GM23338 (cell line): Measurements from ENCODE around the gene AIFM2. TPM values are rescaled to one million over a fixed set of nuclear protein-coding genes. Genes with fewer than 3 reads are reported as not detected.

ENCODE experiments used
- ATAC-seq: fragments of 200-7000 bp; cut with Tn5 transposase; 3 replicates; pipeline ENCODE4 v1.9.1; 2020
- DNase-seq: peaks from one replicate; pipeline ENCODE4 v3.0.0-alpha.2; 2015; ENCODE audit warnings: low spot score
- H2AFZ ChIP-seq: fragments of 200-600 bp; sonication (generic); 2 replicates; pipeline ENCODE4 v1.8.0; 2016; ENCODE audit warnings: antibody characterized with exemption, mild to moderate bottlenecking, moderate library complexity
- H3F3A ChIP-seq: fragments of 200-600 bp; sonication (generic); replicated peaks from 2 replicates; pipeline ENCODE4 v1.8.0; 2017; ENCODE audit warnings: antibody characterized with exemption, mixed run types, low read depth
- H3K27ac ChIP-seq: fragments of 200-600 bp; sonication (generic); 2 replicates; pipeline ENCODE4 v1.6.1; 2016; ENCODE audit warnings: low read depth
- H3K27me3 ChIP-seq: fragments of 200-600 bp; sonication (generic); 2 replicates; pipeline ENCODE4 v1.8.0; 2016; ENCODE audit warnings: mild to moderate bottlenecking, mixed run types, moderate library complexity; ENCODE audit not compliant: insufficient read depth
- H3K36me3 ChIP-seq: fragments of 200-600 bp; sonication (generic); 2 replicates; pipeline ENCODE4 v1.8.0; 2016; ENCODE audit warnings: mild to moderate bottlenecking; ENCODE audit not compliant: insufficient read depth
- H3K4me1 ChIP-seq: fragments of 200-600 bp; sonication (generic); 2 replicates; pipeline ENCODE4 v1.8.0; 2016; ENCODE audit warnings: mild to moderate bottlenecking, moderate library complexity; ENCODE audit not compliant: insufficient read depth
- H3K4me2 ChIP-seq: fragments of 200-600 bp; sonication (generic); 2 replicates; pipeline ENCODE4 v1.7.1; 2017; ENCODE audit warnings: mixed run types
- H3K4me3 ChIP-seq: fragments of 200-600 bp; sonication (generic); 2 replicates; pipeline ENCODE4 v1.6.1; 2016; ENCODE audit warnings: mixed run types
- H3K79me2 ChIP-seq: fragments of 200-600 bp; sonication (generic); replicated peaks from 2 replicates; pipeline ENCODE4 v1.8.0; 2017; ENCODE audit warnings: mild to moderate bottlenecking; ENCODE audit not compliant: insufficient read depth
- H3K9me2 ChIP-seq: fragments of 200-600 bp; sonication (generic); 2 replicates; pipeline ENCODE4 v1.8.0; 2017; ENCODE audit not compliant: insufficient read depth
- H4K20me1 ChIP-seq: fragments of 200-600 bp; sonication (generic); replicated peaks from 2 replicates; pipeline ENCODE4 v1.8.0; 2017; ENCODE audit warnings: mild to moderate bottlenecking; ENCODE audit not compliant: insufficient read depth
- H3K27ac Mint-ChIP-seq: 2 replicates; pipeline ENCODE4 v1.8.0; 2020; ENCODE audit warnings: inconsistent platforms, mild to moderate bottlenecking, moderate library complexity, mixed read lengths
- H3K27me3 Mint-ChIP-seq: 3 replicates; pipeline ENCODE4 v1.8.0; 2022; ENCODE audit warnings: low read depth, mild to moderate bottlenecking, moderate library complexity, mixed read lengths, inconsistent platforms; ENCODE audit not compliant: insufficient read depth, poor library complexity
- H3K36me3 Mint-ChIP-seq: 3 replicates; pipeline ENCODE4 v1.8.0; 2021; ENCODE audit warnings: low read depth, mild to moderate bottlenecking, inconsistent platforms, moderate library complexity, mixed read lengths
- H3K4me1 Mint-ChIP-seq: 3 replicates; pipeline ENCODE4 v1.8.0; 2020; ENCODE audit warnings: mild to moderate bottlenecking, inconsistent platforms, mixed read lengths
- H3K4me3 Mint-ChIP-seq: 3 replicates; pipeline ENCODE4 v1.8.0; 2021; ENCODE audit warnings: moderate library complexity, mild to moderate bottlenecking, inconsistent platforms, mixed read lengths
- H3K9me3 Mint-ChIP-seq: 3 replicates; pipeline ENCODE4 v1.8.0; 2020; ENCODE audit warnings: moderate library complexity, mild to moderate bottlenecking, inconsistent platforms, mixed read lengths
- CREB1 ChIP-seq: fragments of 250-450 bp; sonication (Bioruptor Pico); IDR thresholded peaks from 2 replicates; pipeline ENCODE4 v1.5.0; 2020; ENCODE audit warnings: low read depth, mild to moderate bottlenecking, moderate library complexity
- POLR2AphosphoS5 ChIP-seq: IDR thresholded peaks from 2 replicates; pipeline ENCODE4 v1.6.1; 2016; ENCODE audit warnings: antibody characterized with exemption, low read depth
- ZNF114 ChIP-seq: fragments of 250-450 bp; sonication (Bioruptor Pico); IDR thresholded peaks from 2 replicates; pipeline ENCODE4 v1.5.0; 2020; ENCODE audit warnings: mild to moderate bottlenecking, moderate library complexity
- ZNF331 ChIP-seq: fragments of 250-450 bp; sonication (Bioruptor Pico); IDR thresholded peaks from 2 replicates; pipeline ENCODE4 v1.5.0; 2020; ENCODE audit warnings: low read depth, mild to moderate bottlenecking, moderate library complexity
- polyA plus RNA-seq: library from polyadenylated mRNA; unstranded; fragments of >200 nt; fragmentation: Nextera tagmentation; extraction: Ambion mirVana; gene quantifications from 2 replicates; pipeline ENCODE4 v1.2.1, GENCODE V29; 2016
- total RNA-seq: library from RNA; depleted of rRNA; stranded (reverse); fragments of >200 nt; shearing (Covaris generic); gene quantifications from 2 replicates; pipeline ENCODE4 v1.2.3, GENCODE V29; 2014
- TF ChIP-seq, protein P1 (sequence below): IDR thresholded peaks from one replicate; pipeline ENCODE4 v1.6.1; 2018; ENCODE audit warnings: antibody characterized with exemption; ENCODE audit not compliant: unreplicated experiment
- TF ChIP-seq, protein P2 (sequence below): IDR thresholded peaks from 2 replicates; pipeline ENCODE4 v1.6.1; 2016; ENCODE audit warnings: antibody characterized with exemption
- TF ChIP-seq, protein P3 (sequence below), 2 experiments: fragments of 200-600 bp in 1 of 2; sonication (generic) in 1 of 2; conservative IDR thresholded peaks; 2 replicates each; pipeline versions ENCODE4 v1.5.1 to v1.6.1; 2016 to 2017; ENCODE audit warnings: antibody characterized with exemption in 2 of 2, low read depth in 2 of 2, mild to moderate bottlenecking in 2 of 2, moderate library complexity in 1 of 2
- TF ChIP-seq, protein P4 (sequence below): fragments of 250-450 bp; sonication (Bioruptor Pico); IDR thresholded peaks from 2 replicates; pipeline ENCODE4 v1.5.0; 2020; ENCODE audit warnings: mild to moderate bottlenecking, moderate library complexity

AIFM2 gene
- total and polyA plus RNA-seq, 2 experiments from 2014 or later = 3.2 to 3.6 TPM

DNA sequence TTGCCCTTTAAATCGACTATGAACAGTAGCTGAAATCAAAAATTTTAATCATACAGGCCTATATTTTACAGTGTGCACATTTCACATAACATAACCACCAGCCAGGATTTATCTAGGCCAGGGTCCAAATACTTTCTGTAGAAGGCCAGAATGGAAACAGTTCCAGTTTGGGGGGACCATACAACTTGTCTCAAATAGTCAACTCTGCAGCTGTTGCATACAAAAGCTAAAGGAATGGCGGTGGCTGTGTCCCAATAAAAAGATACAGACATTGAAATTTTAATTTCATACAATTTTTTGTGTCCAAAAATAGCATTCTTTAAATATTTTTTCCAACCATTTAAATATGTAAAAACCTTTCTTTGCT lies 14.6 kb upstream of the AIFM2 start (continued):
- TF ChIP-seq, protein P1, sequence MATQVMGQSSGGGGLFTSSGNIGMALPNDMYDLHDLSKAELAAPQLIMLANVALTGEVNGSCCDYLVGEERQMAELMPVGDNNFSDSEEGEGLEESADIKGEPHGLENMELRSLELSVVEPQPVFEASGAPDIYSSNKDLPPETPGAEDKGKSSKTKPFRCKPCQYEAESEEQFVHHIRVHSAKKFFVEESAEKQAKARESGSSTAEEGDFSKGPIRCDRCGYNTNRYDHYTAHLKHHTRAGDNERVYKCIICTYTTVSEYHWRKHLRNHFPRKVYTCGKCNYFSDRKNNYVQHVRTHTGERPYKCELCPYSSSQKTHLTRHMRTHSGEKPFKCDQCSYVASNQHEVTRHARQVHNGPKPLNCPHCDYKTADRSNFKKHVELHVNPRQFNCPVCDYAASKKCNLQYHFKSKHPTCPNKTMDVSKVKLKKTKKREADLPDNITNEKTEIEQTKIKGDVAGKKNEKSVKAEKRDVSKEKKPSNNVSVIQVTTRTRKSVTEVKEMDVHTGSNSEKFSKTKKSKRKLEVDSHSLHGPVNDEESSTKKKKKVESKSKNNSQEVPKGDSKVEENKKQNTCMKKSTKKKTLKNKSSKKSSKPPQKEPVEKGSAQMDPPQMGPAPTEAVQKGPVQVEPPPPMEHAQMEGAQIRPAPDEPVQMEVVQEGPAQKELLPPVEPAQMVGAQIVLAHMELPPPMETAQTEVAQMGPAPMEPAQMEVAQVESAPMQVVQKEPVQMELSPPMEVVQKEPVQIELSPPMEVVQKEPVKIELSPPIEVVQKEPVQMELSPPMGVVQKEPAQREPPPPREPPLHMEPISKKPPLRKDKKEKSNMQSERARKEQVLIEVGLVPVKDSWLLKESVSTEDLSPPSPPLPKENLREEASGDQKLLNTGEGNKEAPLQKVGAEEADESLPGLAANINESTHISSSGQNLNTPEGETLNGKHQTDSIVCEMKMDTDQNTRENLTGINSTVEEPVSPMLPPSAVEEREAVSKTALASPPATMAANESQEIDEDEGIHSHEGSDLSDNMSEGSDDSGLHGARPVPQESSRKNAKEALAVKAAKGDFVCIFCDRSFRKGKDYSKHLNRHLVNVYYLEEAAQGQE = no peak
- TF ChIP-seq ZNF331 (CRISPR knock-in tag) = no peak

DNA sequence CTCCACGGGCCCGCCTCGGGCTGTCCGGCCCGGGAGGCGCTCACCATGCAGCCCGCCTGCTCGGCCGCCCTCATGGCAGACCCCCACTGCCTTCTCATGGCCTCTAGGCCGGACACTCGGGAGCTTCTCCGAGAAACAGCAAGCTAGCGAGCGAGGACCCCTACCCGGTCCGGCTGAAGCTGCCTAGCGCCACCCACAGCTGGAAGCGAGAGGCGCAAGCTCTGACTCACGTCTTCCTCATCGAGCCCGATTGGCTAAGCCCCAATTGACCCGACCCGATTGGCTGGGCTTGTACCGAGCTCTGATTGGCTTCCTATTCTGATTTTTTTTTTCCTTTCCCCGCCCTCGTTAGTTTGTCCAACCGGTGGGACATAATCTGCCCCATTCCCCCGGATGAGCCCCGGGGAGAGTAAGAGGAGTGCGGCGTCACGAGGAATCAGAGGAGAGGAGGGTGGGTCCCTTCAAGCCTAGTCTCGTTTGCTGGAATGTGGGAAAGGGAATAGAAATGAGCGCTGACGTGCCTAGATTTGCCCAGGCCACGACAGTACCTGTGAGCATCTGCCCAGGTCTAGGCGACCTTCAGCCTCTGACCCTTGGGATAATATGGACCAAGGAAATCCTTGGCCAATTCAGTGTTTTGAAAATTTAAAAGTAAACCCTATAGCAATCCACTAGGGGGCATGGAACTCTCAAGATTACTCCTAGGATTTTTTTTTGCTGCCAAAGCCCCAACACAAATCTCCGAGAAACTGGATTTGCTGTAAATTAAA lies 14.0 kb upstream of the AIFM2 start, which contains the start of gene TYSND1:
Gene TYSND1 (minus strand): TSS at position 212 of the 770 bp plus-strand sequence. CDS start 114 bp downstream, at position 98.
- peak; percentile 99 for DNase-seq
- peak within 1 kb of the TSS; percentile 55 for H3K4me3 ChIP-seq
- H2AFZ ChIP-seq = peak within 1 kb of the TSS; percentile 86; the same call in 1 of the 2 replicates
- peaks cover 7% of the 10 kb centered on the region; the same call in 1 of the 2 replicates for H3K79me2 ChIP-seq
- peaks cover 12% of the 10 kb centered on the region; the same call in 1 of the 2 replicates for H3K4me1 ChIP-seq
- H3K27ac ChIP-seq = peak within 1 kb of the TSS; percentile 9
- Mint-ChIP-seq H3K27ac (peak within 1 kb of the TSS; percentile 98), H3K4me1 (peaks cover 14% of the 10 kb centered on the region), H3K9me3 (no peaks in the 10 kb centered on the region), H3K4me3 (peak within 1 kb of the TSS; percentile 85), H3K36me3 (peaks cover 13% of the 10 kb centered on the region; the same call in 2 of the 3 replicates), H3K27me3 (peaks cover 6% of the 10 kb centered on the region)
- no peaks in the 10 kb centered on the region for H3K9me2 ChIP-seq
- H4K20me1 ChIP-seq = no peaks in the 10 kb centered on the region; the same call in none of the 2 replicates
- peaks cover 7% of the 10 kb centered on the region; the same call in 1 of the 2 replicates for H3K27me3 ChIP-seq
- H3K36me3 ChIP-seq = peaks cover 2% of the 10 kb centered on the region
- peak; percentile 92 for ATAC-seq
- H3F3A ChIP-seq = 0 out of 2 replicates have a peak, but pooled peaks cover 3% of the 10 kb centered on the region
- H3K4me2 ChIP-seq = peak within 1 kb of the TSS; percentile 90
- peak; percentile 97 for TF ChIP-seq POLR2AphosphoS5
- 0 out of 2 replicates have a peak, but pooled peaks have one; percentile 63 for TF ChIP-seq ZNF114 (CRISPR knock-in tag)
- TF ChIP-seq CREB1 (CRISPR knock-in tag) = peak; percentile 87
- TF ChIP-seq, protein P2, sequence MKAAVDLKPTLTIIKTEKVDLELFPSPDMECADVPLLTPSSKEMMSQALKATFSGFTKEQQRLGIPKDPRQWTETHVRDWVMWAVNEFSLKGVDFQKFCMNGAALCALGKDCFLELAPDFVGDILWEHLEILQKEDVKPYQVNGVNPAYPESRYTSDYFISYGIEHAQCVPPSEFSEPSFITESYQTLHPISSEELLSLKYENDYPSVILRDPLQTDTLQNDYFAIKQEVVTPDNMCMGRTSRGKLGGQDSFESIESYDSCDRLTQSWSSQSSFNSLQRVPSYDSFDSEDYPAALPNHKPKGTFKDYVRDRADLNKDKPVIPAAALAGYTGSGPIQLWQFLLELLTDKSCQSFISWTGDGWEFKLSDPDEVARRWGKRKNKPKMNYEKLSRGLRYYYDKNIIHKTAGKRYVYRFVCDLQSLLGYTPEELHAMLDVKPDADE = peak; percentile 12
- TF ChIP-seq, protein P3, sequence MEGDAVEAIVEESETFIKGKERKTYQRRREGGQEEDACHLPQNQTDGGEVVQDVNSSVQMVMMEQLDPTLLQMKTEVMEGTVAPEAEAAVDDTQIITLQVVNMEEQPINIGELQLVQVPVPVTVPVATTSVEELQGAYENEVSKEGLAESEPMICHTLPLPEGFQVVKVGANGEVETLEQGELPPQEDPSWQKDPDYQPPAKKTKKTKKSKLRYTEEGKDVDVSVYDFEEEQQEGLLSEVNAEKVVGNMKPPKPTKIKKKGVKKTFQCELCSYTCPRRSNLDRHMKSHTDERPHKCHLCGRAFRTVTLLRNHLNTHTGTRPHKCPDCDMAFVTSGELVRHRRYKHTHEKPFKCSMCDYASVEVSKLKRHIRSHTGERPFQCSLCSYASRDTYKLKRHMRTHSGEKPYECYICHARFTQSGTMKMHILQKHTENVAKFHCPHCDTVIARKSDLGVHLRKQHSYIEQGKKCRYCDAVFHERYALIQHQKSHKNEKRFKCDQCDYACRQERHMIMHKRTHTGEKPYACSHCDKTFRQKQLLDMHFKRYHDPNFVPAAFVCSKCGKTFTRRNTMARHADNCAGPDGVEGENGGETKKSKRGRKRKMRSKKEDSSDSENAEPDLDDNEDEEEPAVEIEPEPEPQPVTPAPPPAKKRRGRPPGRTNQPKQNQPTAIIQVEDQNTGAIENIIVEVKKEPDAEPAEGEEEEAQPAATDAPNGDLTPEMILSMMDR (conservative IDR thresholded peaks at IDR 0.05; ENCODE audit: low read depth in 2 of 2) = peak; percentile 54 to 84
- TF ChIP-seq ZNF331 (CRISPR knock-in tag) = no peak
- TF ChIP-seq, protein P4, sequence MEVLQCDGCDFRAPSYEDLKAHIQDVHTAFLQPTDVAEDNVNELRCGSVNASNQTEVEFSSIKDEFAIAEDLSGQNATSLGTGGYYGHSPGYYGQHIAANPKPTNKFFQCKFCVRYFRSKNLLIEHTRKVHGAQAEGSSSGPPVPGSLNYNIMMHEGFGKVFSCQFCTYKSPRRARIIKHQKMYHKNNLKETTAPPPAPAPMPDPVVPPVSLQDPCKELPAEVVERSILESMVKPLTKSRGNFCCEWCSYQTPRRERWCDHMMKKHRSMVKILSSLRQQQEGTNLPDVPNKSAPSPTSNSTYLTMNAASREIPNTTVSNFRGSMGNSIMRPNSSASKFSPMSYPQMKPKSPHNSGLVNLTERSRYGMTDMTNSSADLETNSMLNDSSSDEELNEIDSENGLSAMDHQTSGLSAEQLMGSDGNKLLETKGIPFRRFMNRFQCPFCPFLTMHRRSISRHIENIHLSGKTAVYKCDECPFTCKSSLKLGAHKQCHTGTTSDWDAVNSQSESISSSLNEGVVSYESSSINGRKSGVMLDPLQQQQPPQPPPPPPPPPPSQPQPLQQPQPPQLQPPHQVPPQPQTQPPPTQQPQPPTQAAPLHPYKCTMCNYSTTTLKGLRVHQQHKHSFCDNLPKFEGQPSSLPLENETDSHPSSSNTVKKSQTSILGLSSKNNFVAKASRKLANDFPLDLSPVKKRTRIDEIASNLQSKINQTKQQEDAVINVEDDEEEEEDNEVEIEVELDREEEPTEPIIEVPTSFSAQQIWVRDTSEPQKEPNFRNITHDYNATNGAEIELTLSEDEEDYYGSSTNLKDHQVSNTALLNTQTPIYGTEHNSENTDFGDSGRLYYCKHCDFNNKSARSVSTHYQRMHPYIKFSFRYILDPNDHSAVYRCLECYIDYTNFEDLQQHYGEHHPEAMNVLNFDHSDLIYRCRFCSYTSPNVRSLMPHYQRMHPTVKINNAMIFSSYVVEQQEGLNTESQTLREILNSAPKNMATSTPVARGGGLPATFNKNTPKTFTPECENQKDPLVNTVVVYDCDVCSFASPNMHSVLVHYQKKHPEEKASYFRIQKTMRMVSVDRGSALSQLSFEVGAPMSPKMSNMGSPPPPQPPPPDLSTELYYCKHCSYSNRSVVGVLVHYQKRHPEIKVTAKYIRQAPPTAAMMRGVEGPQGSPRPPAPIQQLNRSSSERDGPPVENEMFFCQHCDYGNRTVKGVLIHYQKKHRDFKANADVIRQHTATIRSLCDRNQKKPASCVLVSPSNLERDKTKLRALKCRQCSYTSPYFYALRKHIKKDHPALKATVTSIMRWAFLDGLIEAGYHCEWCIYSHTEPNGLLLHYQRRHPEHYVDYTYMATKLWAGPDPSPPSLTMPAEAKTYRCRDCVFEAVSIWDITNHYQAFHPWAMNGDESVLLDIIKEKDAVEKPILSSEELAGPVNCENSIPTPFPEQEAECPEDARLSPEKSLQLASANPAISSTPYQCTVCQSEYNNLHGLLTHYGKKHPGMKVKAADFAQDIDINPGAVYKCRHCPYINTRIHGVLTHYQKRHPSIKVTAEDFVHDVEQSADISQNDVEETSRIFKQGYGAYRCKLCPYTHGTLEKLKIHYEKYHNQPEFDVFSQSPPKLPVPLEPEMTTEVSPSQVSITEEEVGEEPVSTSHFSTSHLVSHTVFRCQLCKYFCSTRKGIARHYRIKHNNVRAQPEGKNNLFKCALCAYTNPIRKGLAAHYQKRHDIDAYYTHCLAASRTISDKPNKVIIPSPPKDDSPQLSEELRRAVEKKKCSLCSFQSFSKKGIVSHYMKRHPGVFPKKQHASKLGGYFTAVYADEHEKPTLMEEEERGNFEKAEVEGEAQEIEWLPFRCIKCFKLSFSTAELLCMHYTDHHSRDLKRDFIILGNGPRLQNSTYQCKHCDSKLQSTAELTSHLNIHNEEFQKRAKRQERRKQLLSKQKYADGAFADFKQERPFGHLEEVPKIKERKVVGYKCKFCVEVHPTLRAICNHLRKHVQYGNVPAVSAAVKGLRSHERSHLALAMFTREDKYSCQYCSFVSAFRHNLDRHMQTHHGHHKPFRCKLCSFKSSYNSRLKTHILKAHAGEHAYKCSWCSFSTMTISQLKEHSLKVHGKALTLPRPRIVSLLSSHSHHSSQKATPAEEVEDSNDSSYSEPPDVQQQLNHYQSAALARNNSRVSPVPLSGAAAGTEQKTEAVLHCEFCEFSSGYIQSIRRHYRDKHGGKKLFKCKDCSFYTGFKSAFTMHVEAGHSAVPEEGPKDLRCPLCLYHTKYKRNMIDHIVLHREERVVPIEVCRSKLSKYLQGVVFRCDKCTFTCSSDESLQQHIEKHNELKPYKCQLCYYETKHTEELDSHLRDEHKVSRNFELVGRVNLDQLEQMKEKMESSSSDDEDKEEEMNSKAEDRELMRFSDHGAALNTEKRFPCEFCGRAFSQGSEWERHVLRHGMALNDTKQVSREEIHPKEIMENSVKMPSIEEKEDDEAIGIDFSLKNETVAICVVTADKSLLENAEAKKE = no peak
